ENCODE data around the gene ITGAD. TPM values are rescaled to one million over a fixed set of nuclear protein-coding genes. Genes with fewer than 3 reads are reported as not detected.

The ITGAD gene
- total RNA-seq, 1 donor from 2014 or later = not detected

DNA sequence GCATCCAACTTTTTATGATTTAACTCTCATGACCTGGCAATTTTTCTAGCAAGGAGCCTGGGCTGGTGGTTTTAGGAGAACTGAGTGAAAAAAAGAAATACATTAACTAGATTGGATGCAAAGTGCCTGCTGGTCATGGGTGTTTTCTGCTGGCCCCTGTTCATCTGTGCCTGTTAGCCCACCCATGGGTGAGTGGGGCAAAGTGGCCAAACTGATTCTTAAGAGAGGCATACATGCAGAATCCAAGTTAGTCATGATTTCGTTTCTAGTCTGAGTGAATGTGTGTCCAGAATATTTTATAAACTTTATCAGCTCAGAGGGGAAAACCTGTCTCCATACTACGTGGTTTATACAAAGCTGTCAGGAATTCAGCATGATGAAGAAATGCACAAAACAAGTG lies 4.6 kb upstream of the ITGAD start:
- Mint-ChIP-seq H3K27me3 (ENCODE audit: low read depth) (peaks cover 33% of the 10 kb centered on the region), H3K4me1 (peaks cover 3% of the 10 kb centered on the region), H3K9me3 (no peaks in the 10 kb centered on the region), H3K4me3 (no peak overlapping the region), H3K27ac (no peak overlapping the region), H3K36me3 (no peaks in the 10 kb centered on the region)
- TF ChIP-seq, protein P1, sequence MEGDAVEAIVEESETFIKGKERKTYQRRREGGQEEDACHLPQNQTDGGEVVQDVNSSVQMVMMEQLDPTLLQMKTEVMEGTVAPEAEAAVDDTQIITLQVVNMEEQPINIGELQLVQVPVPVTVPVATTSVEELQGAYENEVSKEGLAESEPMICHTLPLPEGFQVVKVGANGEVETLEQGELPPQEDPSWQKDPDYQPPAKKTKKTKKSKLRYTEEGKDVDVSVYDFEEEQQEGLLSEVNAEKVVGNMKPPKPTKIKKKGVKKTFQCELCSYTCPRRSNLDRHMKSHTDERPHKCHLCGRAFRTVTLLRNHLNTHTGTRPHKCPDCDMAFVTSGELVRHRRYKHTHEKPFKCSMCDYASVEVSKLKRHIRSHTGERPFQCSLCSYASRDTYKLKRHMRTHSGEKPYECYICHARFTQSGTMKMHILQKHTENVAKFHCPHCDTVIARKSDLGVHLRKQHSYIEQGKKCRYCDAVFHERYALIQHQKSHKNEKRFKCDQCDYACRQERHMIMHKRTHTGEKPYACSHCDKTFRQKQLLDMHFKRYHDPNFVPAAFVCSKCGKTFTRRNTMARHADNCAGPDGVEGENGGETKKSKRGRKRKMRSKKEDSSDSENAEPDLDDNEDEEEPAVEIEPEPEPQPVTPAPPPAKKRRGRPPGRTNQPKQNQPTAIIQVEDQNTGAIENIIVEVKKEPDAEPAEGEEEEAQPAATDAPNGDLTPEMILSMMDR (IDR thresholded peaks at IDR 0.05; ENCODE audit: unreplicated experiment) = no peak
- DNase-seq (ENCODE audit: low spot score in 2 of 2, unreplicated experiment in 2 of 2) = no peak

DNA sequence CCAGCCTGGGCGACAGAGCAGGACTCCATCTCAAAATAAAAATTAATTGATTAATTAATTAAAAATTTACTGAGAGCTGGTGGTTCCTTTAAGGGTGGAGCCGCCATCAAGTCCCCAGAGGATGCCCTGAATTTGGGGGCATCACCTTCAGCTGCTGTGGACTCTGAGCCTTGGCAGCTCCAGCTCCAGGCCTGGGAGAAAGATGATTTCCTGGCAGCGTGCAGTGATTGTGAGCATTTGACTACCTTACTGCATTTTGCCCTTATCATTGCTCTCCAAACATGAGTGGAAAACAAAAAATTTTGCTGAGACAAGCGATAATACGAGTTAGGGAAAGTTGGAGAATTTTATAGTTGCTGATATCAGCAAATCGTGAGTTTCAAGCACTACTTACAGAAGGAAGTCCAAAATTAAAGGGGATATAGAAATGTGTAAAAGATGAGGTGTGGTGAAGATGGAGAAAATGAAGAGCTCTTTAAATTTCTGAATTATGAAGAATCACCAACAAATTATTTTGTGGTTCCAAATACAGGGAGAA lies 2.6 kb upstream of the ITGAD start:
- TF ChIP-seq, protein P1 (IDR thresholded peaks at IDR 0.05; ENCODE audit: unreplicated experiment) = no peak
- Mint-ChIP-seq H3K36me3 (no peaks in the 10 kb centered on the region), H3K9me3 (no peaks in the 10 kb centered on the region), H3K4me3 (no peak overlapping the region), H3K27me3 (ENCODE audit: low read depth) (peaks cover 26% of the 10 kb centered on the region), H3K4me1 (peaks cover 3% of the 10 kb centered on the region), H3K27ac (no peak overlapping the region)
- DNase-seq (ENCODE audit: low spot score in 2 of 2, unreplicated experiment in 2 of 2) = no peak

DNA sequence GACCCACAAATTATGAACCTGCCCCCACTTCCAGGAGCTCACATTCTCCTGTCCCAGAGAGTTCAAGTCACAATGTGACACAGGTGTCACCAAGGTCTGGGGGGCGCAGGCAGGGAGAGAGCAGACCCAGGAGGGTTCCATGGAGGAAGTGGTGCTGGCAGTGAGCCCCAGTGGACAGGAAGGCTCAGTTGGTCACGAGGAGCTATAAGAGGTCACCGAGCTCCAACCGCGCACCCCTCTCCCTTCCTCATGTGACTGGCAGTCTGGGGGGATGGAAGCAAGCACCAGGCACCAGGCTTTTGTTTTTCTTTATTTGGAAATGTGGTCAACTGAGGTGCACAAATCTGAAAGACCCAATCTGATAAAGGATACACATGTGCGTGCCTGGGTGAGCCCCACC lies 2.5 kb downstream of the ITGAD start:
- H3K9me3 Mint-ChIP-seq = no peaks in the 10 kb centered on the region
- H3K27me3 Mint-ChIP-seq (ENCODE audit: low read depth) = peaks cover 6% of the 10 kb centered on the region
- H3K36me3 Mint-ChIP-seq = no peaks in the 10 kb centered on the region
- H3K4me1 Mint-ChIP-seq = no peaks in the 10 kb centered on the region
- H3K4me3 Mint-ChIP-seq = no peak overlapping the region
- DNase-seq (ENCODE audit: low spot score in 2 of 2, unreplicated experiment in 2 of 2) = no peak
- TF ChIP-seq, protein P1 (IDR thresholded peaks at IDR 0.05; ENCODE audit: unreplicated experiment) = no peak
- H3K27ac Mint-ChIP-seq = no peak overlapping the region

DNA sequence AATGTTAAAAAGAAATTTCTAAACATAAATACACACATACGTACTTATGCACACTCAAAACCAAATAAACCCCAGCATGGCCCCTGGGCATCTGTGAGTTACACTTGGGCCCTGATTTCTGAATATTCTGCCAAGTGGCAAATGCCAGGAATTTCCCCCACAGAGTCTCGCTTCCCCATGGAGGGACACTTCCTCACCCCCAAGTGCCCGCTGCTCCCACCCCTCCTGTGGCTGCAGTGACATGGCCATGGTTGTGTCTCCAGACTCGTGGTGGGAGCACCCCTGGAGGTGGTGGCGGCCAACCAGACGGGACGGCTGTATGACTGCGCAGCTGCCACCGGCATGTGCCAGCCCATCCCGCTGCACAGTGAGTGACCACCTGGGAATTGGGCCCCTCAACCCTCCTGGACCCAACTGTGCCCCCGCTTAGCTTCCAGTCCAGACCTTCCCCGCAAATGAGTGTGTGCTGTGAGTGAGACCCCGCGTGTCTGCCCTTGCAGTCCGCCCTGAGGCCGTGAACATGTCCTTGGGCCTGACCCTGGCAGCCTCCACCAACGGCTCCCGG lies 4.0 kb downstream of the ITGAD start:
- Mint-ChIP-seq H3K27me3 (ENCODE audit: low read depth) (peaks cover 4% of the 10 kb centered on the region), H3K4me3 (no peak overlapping the region), H3K9me3 (no peaks in the 10 kb centered on the region), H3K36me3 (no peaks in the 10 kb centered on the region), H3K27ac (no peak overlapping the region), H3K4me1 (no peaks in the 10 kb centered on the region)
- TF ChIP-seq, protein P1 (IDR thresholded peaks at IDR 0.05; ENCODE audit: unreplicated experiment) = no peak
- no peak for DNase-seq (ENCODE audit: low spot score in 2 of 2, unreplicated experiment in 2 of 2)

DNA sequence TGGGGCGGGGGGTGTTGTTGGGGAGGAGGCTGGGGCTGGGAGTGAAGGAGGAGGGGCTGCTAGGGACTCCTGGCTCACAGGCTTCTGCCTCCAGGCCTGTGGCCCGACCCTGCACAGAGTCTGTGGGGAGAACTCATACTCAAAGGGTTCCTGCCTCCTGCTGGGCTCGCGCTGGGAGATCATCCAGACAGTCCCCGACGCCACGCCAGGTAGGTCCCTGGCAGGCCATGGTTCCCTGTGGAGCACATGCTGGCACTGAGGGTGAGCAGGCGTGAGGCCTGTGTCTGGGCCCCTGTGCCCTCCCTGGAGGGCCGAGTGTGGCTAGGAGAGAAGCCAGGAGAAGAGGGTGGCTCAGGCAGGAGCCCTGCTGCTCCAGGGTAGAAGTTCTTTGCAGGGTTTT lies 4.6 kb downstream of the ITGAD start:
- TF ChIP-seq, protein P1 (IDR thresholded peaks at IDR 0.05; ENCODE audit: unreplicated experiment) = no peak
- H3K4me1 Mint-ChIP-seq = no peaks in the 10 kb centered on the region
- no peak overlapping the region for H3K4me3 Mint-ChIP-seq
- no peak overlapping the region for H3K27ac Mint-ChIP-seq
- peaks cover 4% of the 10 kb centered on the region for H3K27me3 Mint-ChIP-seq (ENCODE audit: low read depth)
- no peak for DNase-seq (ENCODE audit: low spot score in 2 of 2, unreplicated experiment in 2 of 2)
- no peaks in the 10 kb centered on the region for H3K9me3 Mint-ChIP-seq
- no peaks in the 10 kb centered on the region for H3K36me3 Mint-ChIP-seq

Measured in mesothelial cell of epicardium (in vitro differentiated cells).